Measurements from ENCODE around the gene SUSD4.

Gene SUSD4

DNA sequence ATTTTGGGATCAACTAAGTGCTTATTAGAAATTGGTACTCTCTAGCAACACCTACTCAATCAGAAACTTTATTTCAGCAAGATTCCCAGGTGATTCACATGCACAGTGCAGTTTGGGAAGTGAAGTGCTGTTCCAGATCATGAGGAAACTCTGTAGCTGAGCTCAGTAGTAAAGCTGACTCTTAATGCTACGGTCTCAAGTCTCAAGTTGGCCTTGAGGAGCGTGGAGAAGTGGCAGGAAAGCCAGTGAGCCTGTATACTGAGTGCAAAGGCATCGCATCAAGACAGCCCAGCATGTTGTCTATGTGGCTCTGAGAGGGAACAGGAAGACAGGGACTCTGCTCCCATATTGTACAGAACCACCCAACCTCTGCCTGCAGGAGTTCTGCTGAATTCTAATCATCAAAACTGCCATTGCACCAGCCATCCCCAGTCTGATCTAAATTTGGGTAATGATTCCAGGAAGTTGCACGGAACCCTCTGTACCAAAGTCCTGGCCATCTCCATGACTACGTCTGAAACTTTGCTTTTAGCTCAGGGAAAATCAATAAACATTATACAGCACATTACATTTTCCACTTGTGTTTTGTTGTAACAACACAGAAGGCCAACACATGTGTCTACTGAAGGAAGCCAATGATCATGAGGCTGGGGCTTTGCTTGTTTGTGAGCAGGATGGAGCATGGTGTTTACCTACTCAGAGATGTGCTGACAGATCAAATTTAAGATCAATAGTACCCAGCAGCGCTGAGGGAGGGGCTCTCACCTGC, 115.8 kb downstream of the SUSD4 start:
- no peak for DNase-seq

GRCh38 chr1:223246476-223247112, 117.4 kb downstream of the SUSD4 start:
- no peak for DNase-seq

GRCh38 chr1:223245983-223246382, 118.0 kb downstream of the SUSD4 start:
- no peak for DNase-seq

DNA sequence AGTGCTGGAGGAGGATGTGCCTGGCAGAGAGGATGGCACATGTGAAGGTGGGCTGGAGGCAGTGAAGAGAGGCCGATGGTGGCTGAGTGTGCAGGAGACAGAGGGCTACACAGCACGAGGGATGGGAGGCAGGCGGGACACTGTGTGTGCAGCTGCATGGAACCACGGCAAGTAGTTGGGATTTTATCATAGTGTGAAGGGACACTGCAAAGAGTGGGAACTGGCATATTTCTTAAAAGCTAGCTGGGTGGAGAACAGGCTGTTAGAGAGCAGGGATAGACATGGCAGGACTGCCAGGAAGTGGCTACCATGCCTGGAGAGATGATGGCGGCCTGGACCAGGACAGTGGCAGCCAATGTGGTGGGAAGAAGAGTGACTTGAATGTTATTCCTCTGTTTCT, 118.6 kb downstream of the SUSD4 start:
- DNase-seq = no peak

DNA sequence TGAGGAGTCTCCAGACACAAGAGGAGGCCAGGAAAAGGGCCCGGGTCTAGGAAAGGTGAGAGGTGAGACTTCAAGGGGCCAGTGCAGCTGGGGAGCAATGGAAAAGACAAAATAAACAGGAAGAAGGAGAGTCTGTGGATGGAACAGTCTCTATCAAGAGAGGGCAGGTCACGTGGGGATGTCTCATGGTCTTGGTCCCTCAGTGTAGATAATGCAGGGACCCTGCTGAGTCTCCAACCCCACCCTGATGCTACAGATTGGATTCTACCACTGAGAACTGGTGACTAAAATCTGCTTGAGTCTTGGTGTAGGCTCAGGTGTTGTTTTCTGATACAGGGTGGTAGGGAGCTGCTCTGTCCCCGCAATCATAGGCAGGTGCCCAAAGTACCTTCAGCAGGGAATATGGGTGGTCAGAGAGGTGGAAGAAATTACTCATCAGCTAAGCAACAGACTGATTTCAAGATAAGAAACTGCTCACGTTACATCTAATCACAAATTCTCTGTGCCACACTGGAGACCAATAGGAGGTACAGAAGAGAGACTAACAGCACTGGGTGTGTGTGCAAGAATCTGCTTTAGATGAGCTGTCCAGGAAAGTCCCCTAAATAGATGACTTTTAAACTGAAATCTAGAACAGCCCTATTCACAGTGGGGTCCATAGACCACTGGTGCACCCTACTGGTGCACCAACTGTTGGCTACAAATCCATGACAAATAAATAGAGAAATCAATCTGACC, 119.4 kb downstream of the SUSD4 start:
- no peak for DNase-seq

DNA sequence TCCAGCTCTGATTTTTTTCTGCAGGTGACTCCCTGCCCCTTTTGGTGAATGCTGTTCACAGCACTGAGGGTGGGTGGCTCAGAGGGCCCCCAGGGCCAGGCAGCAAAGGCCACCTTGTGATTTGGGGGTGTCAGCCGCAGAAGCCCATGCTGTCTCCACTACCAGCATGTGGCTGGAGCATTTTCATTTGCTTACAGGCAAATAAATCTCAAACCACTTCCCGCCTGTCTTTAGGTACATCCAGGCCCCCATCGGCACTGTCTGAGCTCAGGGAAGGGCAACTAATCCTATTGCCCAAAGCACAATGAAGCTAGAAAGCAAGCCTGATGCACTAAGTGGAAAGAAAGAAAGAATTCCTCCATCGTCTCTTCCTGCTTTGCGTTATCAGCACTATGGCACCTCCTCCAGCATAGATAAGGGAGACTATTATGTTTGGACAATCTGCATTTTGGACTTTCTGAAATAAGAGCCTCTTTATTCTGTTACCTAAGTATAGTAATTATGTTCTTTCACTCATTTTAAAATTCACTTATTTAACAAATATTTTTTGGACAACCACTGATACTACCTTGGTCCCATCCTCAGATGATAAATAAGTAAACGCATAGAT, 120.4 kb downstream of the SUSD4 start:
- DNase-seq = no peak

DNA sequence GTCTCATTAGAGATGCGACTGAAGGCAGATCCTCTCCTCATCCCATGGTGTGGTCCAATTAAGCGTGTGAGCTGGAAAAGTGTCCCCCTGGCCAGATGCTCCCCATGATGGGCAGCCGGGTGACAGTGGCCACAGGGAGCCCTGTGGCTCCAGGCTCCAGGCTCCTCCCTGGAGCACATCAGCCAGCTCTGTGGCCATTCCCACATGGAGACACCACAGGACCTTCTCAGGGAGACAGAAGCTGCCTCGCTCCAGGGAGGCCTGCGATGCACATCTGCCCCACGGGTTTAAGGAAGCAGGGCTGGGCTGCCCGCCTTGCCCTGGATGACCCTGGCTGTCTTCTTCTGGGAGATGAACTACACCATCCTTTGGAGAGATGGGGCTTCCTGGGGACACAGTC, 121.0 kb downstream of the SUSD4 start:
- DNase-seq = no peak

- DNase-seq = no peak
These were observed 121.5 kb downstream of the SUSD4 start for GRCh38 chr1:223242382-223242955.

GRCh38 chr1:223240122-223240521, 123.9 kb downstream of the SUSD4 start:
- no peak for DNase-seq

GRCh38 chr1:223235091-223235490, 128.9 kb downstream of the SUSD4 start:
- DNase-seq = no peak

- DNase-seq = no peak
These were observed 129.4 kb downstream of the SUSD4 start for GRCh38 chr1:223234534-223234933.

DNA sequence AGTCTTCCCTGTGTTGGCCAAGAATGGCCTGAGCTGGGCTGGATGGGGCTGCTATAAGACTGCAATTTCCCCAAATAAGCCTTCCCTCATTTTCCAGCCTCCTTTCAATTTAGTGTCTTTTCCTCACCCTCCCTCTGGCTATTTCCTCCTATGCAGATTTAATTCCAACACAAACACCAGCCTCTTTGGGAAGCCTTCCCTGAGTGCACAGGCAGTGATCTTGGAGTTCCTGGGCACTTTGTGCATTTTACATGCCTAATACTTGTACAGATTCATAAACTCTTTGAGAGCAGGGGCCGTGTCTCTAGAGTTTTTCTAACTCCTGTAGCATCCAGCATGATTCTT, 129.8 kb downstream of the SUSD4 start:
- DNase-seq = no peak

GRCh38 chr1:223233410-223234169, 130.4 kb downstream of the SUSD4 start:
- DNase-seq = no peak

DNA sequence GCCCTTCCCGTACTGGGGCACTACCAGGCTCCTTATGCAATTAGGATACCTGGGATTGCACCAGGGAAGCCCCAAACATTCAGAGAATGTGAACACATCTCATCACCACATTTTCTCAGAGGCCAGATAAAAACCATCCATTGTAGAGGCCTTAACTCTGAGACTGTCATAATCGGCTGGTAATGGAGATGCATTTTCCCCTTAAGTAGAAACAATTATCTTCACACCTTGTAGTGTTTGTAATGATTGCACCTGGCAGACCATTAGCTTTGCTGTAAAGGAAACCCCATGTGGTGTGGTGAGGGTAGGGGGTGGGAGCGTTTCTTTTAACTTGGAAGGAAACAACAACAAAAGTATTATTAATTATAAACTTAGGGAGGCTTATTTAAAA, 131.0 kb downstream of the SUSD4 start:
- peak; percentile 47 for DNase-seq

GRCh38 chr1:223231581-223231980, 132.4 kb downstream of the SUSD4 start:
- no peak for DNase-seq

DNA sequence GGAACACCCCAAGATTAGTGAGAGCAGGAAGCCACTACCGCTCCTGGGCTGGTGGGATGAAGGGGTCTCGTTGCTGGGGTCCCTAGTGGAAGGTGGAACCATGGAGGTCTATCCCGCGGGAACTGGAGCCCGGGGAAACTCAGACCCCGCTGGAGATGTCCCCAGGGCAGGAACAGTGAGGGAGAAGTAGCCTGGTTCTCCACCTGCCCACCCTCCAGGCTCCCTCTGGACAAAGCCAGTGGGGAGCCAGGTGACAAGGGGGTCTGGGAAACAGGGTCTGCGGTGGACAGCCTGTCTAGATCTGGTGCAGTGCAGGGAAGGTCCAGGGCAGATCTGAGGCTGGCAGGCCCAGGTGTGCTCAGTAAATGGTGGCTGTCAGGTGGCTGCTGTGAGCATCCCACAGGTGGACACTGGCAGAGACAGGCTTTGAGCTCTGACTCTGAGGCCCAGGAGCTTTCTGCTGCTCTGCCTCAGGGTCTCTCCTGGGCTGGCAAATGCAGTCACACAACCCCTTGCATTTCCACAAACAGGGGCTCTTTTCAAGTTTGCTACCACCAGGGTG, 132.9 kb downstream of the SUSD4 start:
- no peak for DNase-seq

DNA sequence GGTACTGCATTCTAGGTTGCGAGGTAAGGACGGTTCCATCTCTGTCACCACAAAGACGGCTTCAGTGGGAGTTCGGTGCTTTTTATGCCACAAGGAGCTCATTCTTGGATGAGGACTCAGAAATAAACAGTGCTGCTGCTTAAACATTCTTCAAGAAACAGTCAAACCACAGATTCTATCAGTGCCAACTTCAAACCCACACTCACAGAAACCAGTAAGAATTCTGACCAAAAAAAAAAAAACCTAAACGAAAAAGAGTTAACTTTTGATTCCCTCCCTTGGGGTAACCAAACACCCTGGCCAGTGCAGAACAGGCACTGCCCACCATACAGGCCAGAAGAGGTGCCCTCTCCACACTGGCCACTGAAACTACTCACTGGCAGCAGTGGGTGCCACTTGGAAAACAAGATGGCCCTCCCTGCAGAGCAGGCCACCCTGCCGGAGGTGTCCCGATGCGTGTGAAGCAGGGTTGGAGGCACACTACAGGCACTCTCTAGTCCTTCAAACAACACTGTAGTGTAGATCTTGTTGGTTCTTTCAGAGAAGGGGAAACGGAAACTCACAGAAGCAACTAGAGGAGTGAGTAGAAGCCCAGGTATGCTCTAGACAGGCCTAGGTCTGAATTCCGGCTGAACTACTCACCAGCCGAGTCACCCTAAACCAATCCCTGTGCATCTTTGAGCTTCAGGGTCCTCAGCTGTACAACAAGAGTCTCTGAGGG, 133.7 kb downstream of the SUSD4 start:
- no peak for DNase-seq

DNA sequence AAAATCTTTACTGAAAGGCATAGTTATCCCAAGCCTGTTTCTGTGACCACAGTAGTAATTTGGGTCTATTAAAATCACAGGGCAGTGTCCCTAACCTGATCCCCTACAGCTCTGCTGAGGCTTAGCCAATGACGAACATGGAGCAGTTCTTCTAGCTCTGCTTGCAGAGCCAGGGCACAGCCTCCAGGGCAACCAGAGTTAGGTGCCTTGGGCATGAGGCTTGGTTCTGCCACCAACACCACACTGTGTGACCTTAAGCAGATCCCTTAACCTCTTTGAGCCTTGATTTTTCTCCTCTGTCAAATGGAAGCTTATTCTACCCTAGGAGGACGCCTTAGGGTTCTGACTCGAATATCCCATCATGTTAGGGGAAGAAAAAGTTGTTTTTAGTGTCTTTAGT, 134.2 kb downstream of the SUSD4 start:
- no peak for DNase-seq

GRCh38 chr1:223228931-223229528, 134.9 kb downstream of the SUSD4 start:
- no peak for DNase-seq

GRCh38 chr1:223228201-223228600, 135.8 kb downstream of the SUSD4 start:
- DNase-seq = no peak
